Mesenchymal stem cell (in vitro differentiated cells and primary cell): ENCODE data around the gene GNG10.

ENCODE experiments used
- DNase-seq: peaks from one replicate; pipeline ENCODE4 v3.0.0-alpha.2; 2013
- H2AFZ ChIP-seq: one replicate; pipeline ENCODE4 v1.6.1; 2013; ENCODE audit warnings: low read depth, mild to moderate bottlenecking, control low read depth, inconsistent platforms, low read length, moderate library complexity
- H2AK5ac ChIP-seq: 2 replicates; pipeline ENCODE4 v1.6.1; 2013; ENCODE audit warnings: low read length, moderate library complexity, mild to moderate bottlenecking, inconsistent platforms; ENCODE audit not compliant: severe bottlenecking
- H2BK120ac ChIP-seq: one replicate; pipeline ENCODE4 v1.6.1; 2013; ENCODE audit warnings: low read depth, mild to moderate bottlenecking, inconsistent platforms, low read length, moderate library complexity
- H2BK12ac ChIP-seq, 2 experiments: one replicate each; pipeline ENCODE4 v1.6.1; 2013; ENCODE audit warnings: inconsistent platforms in 2 of 2, low read length in 2 of 2, mild to moderate bottlenecking in 2 of 2, moderate library complexity in 2 of 2, control low read depth in 1 of 2
- H2BK15ac ChIP-seq: one replicate; pipeline ENCODE4 v1.6.1; 2013; ENCODE audit warnings: mild to moderate bottlenecking, low read depth, inconsistent platforms; ENCODE audit not compliant: poor library complexity, severe bottlenecking
- H2BK5ac ChIP-seq: 2 replicates; pipeline ENCODE4 v1.6.1; 2013; ENCODE audit warnings: low read depth, mild to moderate bottlenecking, low read length, control low read depth, inconsistent platforms; ENCODE audit not compliant: poor library complexity, severe bottlenecking
- H3K14ac ChIP-seq, 2 experiments: one replicate each; pipeline ENCODE4 v1.6.1; 2013; ENCODE audit warnings: inconsistent platforms in 2 of 2, low read length in 2 of 2, control low read depth in 1 of 2, mild to moderate bottlenecking in 1 of 2, moderate library complexity in 1 of 2
- H3K18ac ChIP-seq, 2 experiments: one replicate each; pipeline ENCODE4 v1.6.1; 2013; ENCODE audit warnings: inconsistent platforms in 2 of 2, low read length in 2 of 2, control low read depth in 1 of 2, low read depth in 1 of 2, mild to moderate bottlenecking in 1 of 2
- H3K23ac ChIP-seq, 2 experiments: one replicate each; pipeline ENCODE4 v1.6.1; 2013; ENCODE audit warnings: inconsistent platforms in 2 of 2, low read length in 2 of 2, mild to moderate bottlenecking in 2 of 2, moderate library complexity in 2 of 2, control low read depth in 1 of 2
- H3K27ac ChIP-seq: 2 replicates; pipeline ENCODE4 v1.5.1; 2013; ENCODE audit warnings: mild to moderate bottlenecking, moderate library complexity, low read length, control low read depth, inconsistent platforms; ENCODE audit not compliant: poor library complexity, severe bottlenecking
- H3K27me3 ChIP-seq, 2 experiments: 2 replicates each; pipeline versions ENCODE4 v1.6.1 to v1.7.0; 2013; ENCODE audit warnings: low read length in 2 of 2, mild to moderate bottlenecking in 2 of 2, moderate library complexity in 2 of 2, control low read depth in 1 of 2, inconsistent platforms in 1 of 2; ENCODE audit not compliant: control insufficient read depth in 1 of 2, insufficient read depth in 1 of 2
- H3K36me3 ChIP-seq, 2 experiments: 2 replicates each; pipeline versions ENCODE4 v1.6.1 to v1.7.0; 2013; ENCODE audit warnings: low read length in 2 of 2, control low read depth in 1 of 2, inconsistent platforms in 1 of 2, low read depth in 1 of 2, mild to moderate bottlenecking in 1 of 2; ENCODE audit not compliant: insufficient read depth in 2 of 2, control insufficient read depth in 1 of 2
- H3K4ac ChIP-seq, 2 experiments: one replicate each; pipeline ENCODE4 v1.6.1; 2013; ENCODE audit warnings: inconsistent platforms in 2 of 2, low read length in 2 of 2, mild to moderate bottlenecking in 2 of 2, moderate library complexity in 2 of 2, control low read depth in 1 of 2, low read depth in 1 of 2
- H3K4me1 ChIP-seq: 2 replicates; pipeline ENCODE4 v1.6.1; 2013; ENCODE audit warnings: low read depth, low read length, control low read depth; ENCODE audit not compliant: control insufficient read depth, insufficient read depth
- H3K4me2 ChIP-seq: 2 replicates; pipeline ENCODE4 v1.6.1; 2013; ENCODE audit warnings: low read length, mild to moderate bottlenecking, inconsistent platforms; ENCODE audit not compliant: poor library complexity, severe bottlenecking
- H3K4me3 ChIP-seq, 2 experiments: 2 replicates each; pipeline versions ENCODE4 v1.5.1 to v1.7.0; 2013; ENCODE audit warnings: low read length in 2 of 2, mild to moderate bottlenecking in 2 of 2, control low read depth in 1 of 2, low read depth in 1 of 2; ENCODE audit not compliant: insufficient read depth in 1 of 2
- H3K79me1 ChIP-seq: replicated peaks from 2 replicates; pipeline ENCODE4 v1.6.1; 2013; ENCODE audit warnings: mild to moderate bottlenecking, control low read depth, low read length, inconsistent platforms; ENCODE audit not compliant: poor library complexity, severe bottlenecking
- H3K9ac ChIP-seq: 2 replicates; pipeline ENCODE4 v1.7.0; 2013; ENCODE audit warnings: mild to moderate bottlenecking, low read length, moderate library complexity
- H3K9me3 ChIP-seq: 2 replicates; pipeline ENCODE4 v1.7.0; 2013; ENCODE audit warnings: mild to moderate bottlenecking, low read length; ENCODE audit not compliant: control insufficient read depth
- H4K8ac ChIP-seq: one replicate; pipeline ENCODE4 v1.6.1; 2013; ENCODE audit warnings: inconsistent platforms, mild to moderate bottlenecking, low read length, moderate library complexity
- H4K91ac ChIP-seq: one replicate; pipeline ENCODE4 v1.6.1; 2013; ENCODE audit warnings: mild to moderate bottlenecking, low read length, inconsistent platforms
- WGBS: methylation state at CpG from one replicate; pipeline ENCODE4 v1.1.7; 2013; ENCODE audit warnings: mixed read lengths; 5-methylcytosine and 5-hydroxymethylcytosine counted together

GNG10 gene

GRCh38 chr9:111630182-111630963, 31.0 kb upstream of the GNG10 start:
- no peaks in the 10 kb centered on the region for H3K27me3 ChIP-seq
- H2BK12ac ChIP-seq = no peak overlapping the region
- no peak for DNase-seq
- H4K8ac ChIP-seq = peak overlapping the region; percentile 87
- no peak overlapping the region for H2AK5ac ChIP-seq
- peak overlapping the region; percentile 96 for H3K9ac ChIP-seq
- H3K4me3 ChIP-seq = peak overlapping the region; percentile 76 to 99
- no peak overlapping the region for H3K23ac ChIP-seq
- peak overlapping the region; percentile 95 for H3K4me2 ChIP-seq
- no peak overlapping the region for H4K91ac ChIP-seq
- H3K27ac ChIP-seq = peak overlapping the region; percentile 81
- WGBS = 8% methylated on average over 15 of the region's 17 CpGs
- no peak overlapping the region for H3K4ac ChIP-seq
- no peaks in the 10 kb centered on the region for H3K79me1 ChIP-seq
- H3K14ac ChIP-seq = no peak overlapping the region
- peaks cover 2% of the 10 kb centered on the region for H3K4me1 ChIP-seq
- H3K36me3 ChIP-seq = no peaks in the 10 kb centered on the region
- H2BK15ac ChIP-seq = no peak overlapping the region
- no peak overlapping the region for H2BK5ac ChIP-seq
- H3K18ac ChIP-seq = peak overlapping the region in 1 of 2 experiments; percentile 75
- no peaks in the 10 kb centered on the region for H3K9me3 ChIP-seq
- peak overlapping the region; percentile 89 for H2AFZ ChIP-seq
- H2BK120ac ChIP-seq = no peak overlapping the region

GRCh38 chr9:111630964-111631213, 30.5 kb upstream of the GNG10 start:
- H3K18ac ChIP-seq = peak overlapping the region in 1 of 2 experiments; percentile 75
- H3K79me1 ChIP-seq = peaks cover 3% of the 10 kb centered on the region
- H2BK5ac ChIP-seq = no peak overlapping the region
- peak overlapping the region; percentile 81 for H3K27ac ChIP-seq
- no peak overlapping the region for H3K4ac ChIP-seq
- peak overlapping the region; percentile 89 for H2AFZ ChIP-seq
- H2BK15ac ChIP-seq = no peak overlapping the region
- 3% methylated on average over 14 of the region's 14 CpGs for WGBS
- no peak overlapping the region for H2AK5ac ChIP-seq
- peak overlapping the region; percentile 76 to 99 for H3K4me3 ChIP-seq
- no peak overlapping the region for H2BK12ac ChIP-seq
- no peak overlapping the region for H3K14ac ChIP-seq
- DNase-seq = no peak
- H3K27me3 ChIP-seq = no peaks in the 10 kb centered on the region
- peak overlapping the region; percentile 96 for H3K9ac ChIP-seq
- no peak overlapping the region for H4K91ac ChIP-seq
- H3K4me2 ChIP-seq = peak overlapping the region; percentile 95
- no peak overlapping the region for H3K23ac ChIP-seq
- peak overlapping the region; percentile 87 for H4K8ac ChIP-seq
- H3K36me3 ChIP-seq = no peaks in the 10 kb centered on the region
- peaks cover 2% of the 10 kb centered on the region for H3K4me1 ChIP-seq
- H2BK120ac ChIP-seq = no peak overlapping the region
- no peaks in the 10 kb centered on the region for H3K9me3 ChIP-seq

DNA sequence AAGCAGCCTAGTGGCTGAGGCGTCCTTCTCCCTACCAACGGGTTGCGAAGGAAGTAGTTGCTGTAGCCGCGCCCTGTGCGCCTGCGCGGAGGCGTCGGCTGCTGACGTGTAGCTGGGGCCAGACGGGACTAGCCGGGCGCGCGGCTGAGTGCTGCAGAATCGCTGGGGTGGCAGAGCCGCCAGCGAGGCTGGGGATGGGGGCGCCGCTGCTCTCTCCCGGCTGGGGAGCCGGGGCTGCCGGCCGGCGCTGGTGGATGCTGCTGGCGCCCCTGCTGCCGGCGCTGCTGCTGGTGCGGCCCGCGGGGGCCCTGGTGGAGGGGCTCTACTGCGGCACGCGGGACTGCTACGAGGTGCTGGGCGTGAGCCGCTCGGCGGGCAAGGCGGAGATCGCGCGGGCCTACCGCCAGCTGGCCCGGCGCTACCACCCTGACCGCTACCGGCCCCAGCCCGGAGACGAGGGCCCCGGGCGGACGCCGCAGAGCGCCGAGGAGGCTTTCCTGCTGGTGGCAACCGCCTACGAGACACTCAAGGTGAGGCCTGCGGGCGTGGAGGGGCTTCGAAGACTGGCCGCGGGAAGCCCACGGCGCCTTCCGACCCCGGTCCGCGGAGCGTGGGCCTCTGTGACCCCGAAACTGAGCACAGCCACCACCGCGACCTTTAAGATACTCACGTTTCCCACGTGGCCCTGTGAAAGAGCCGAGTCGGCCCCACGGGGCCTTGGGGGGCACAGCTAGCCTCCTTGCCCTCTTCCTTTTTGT, 30.0 kb upstream of the GNG10 start, which contains the start of gene DNAJC25:
Gene DNAJC25 (plus strand): TSS at position 121 of the 758 bp plus-strand sequence. CDS start 74 bp downstream, at position 195.
- peak within 1 kb of the TSS; percentile 79 to 92 for H3K18ac ChIP-seq
- H2BK5ac ChIP-seq = peak within 1 kb of the TSS; percentile 70
- H3K4me3 ChIP-seq = peak within 1 kb of the TSS; percentile 93 to 99
- peak within 1 kb of the TSS; percentile 89 for H2AFZ ChIP-seq
- H3K4me1 ChIP-seq = peaks cover 2% of the 10 kb centered on the region
- H3K27ac ChIP-seq = peak within 1 kb of the TSS; percentile 81
- no peaks in the 10 kb centered on the region for H3K36me3 ChIP-seq
- H2BK12ac ChIP-seq = peak within 1 kb of the TSS in 1 of 2 experiments; percentile 77
- peak within 1 kb of the TSS; percentile 90 for H4K8ac ChIP-seq
- H4K91ac ChIP-seq = peak within 1 kb of the TSS; percentile 39
- peak within 1 kb of the TSS; percentile 73 for H2BK120ac ChIP-seq
- peak within 1 kb of the TSS; percentile 57 to 90 for H3K23ac ChIP-seq
- peak; percentile 98 for DNase-seq
- peak within 1 kb of the TSS; percentile 64 to 71 for H3K4ac ChIP-seq
- peak within 1 kb of the TSS; percentile 96 for H3K9ac ChIP-seq
- H2BK15ac ChIP-seq = peak within 1 kb of the TSS; percentile 69
- H3K9me3 ChIP-seq = no peaks in the 10 kb centered on the region
- no peaks in the 10 kb centered on the region for H3K27me3 ChIP-seq
- H2AK5ac ChIP-seq = no peak within 1 kb of the TSS
- H3K14ac ChIP-seq = peak within 1 kb of the TSS; percentile 89 to 97
- peak within 1 kb of the TSS; percentile 95 for H3K4me2 ChIP-seq
- peaks cover 4% of the 10 kb centered on the region for H3K79me1 ChIP-seq
- WGBS = under 1% methylated on average over 58 of the region's 79 CpGs

DNA sequence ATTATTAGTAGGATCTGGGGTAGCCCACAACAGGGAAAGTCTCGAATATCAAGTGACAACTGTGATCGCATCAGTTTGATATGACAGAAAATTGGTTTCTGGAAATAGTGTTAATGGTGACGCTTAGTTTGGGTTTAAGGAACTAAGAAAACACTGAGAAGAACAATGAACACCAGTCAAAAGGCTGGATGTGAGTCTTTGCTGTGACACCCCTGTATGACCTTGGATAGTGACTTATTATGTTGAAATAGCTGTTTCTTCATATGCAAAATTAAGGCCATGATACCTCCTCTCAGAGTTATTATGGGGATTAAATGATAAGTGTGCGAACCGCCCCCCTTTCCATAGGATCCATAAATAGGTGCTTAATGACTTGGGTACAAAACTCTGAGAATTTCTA, 29.3 kb upstream of the GNG10 start:
- Histone ChIP-seq H3K27me3 (no peaks in the 10 kb centered on the region), H2AFZ (no peak overlapping the region), H2BK5ac (no peak overlapping the region), H3K4me3 (peak overlapping the region in 1 of 2 experiments; percentile 99), H2BK15ac (no peak overlapping the region), H4K8ac (no peak overlapping the region), H2BK12ac (no peak overlapping the region), H2BK120ac (no peak overlapping the region), H3K4ac (no peak overlapping the region), H4K91ac (no peak overlapping the region), H3K9me3 (no peaks in the 10 kb centered on the region), H3K9ac (peak overlapping the region; percentile 96), H3K4me2 (peak overlapping the region; percentile 84), H3K23ac (no peak overlapping the region), H3K14ac (no peak overlapping the region), H3K18ac (peak overlapping the region in 1 of 2 experiments; percentile 75), H3K79me1 (peaks cover 4% of the 10 kb centered on the region), H3K36me3 (no peaks in the 10 kb centered on the region), H3K27ac (no peak overlapping the region), H3K4me1 (peaks cover 2% of the 10 kb centered on the region), H2AK5ac (no peak overlapping the region)
- peak; percentile 24 for DNase-seq
- WGBS = 56% methylated on average over 5 of the region's 5 CpGs
